ENCODE measurements around the gene KHDRBS2. TPM values are rescaled to one million over a fixed set of nuclear protein-coding genes. Genes with fewer than 3 reads are reported as not detected.

Gene KHDRBS2
- polyA plus RNA-seq, 1 of the 3 experiments (the other 2 are of a cell fraction), result not detected

- H3K4me1 ChIP-seq (ENCODE audit: control insufficient read depth in 1 of 2, insufficient read depth in 2 of 2, low read depth in 1 of 2, low read length in 1 of 2), result no peaks in the 10 kb centered on the region
- H3K9me2 ChIP-seq, result no peaks in the 10 kb centered on the region
- ChIA-PET CTCF (no interaction called here), POLR2A (no interaction called here)
- no peak for DNase-seq
- TF ChIP-seq RCOR1 (IDR thresholded peaks at IDR 0.05; ENCODE audit: low read length) (no peak), FOXJ3 (CRISPR knock-in tag; IDR thresholded peaks at IDR 0.05) (no peak), TAF1 (IDR thresholded peaks at IDR 0.05; ENCODE audit: borderline replicate concordance, low read depth, low read length) (no peak)
- H3F3A ChIP-seq (replicated peaks; ENCODE audit: insufficient read depth), result no peaks in the 10 kb centered on the region
- no peaks in the 10 kb centered on the region for H3K27me3 ChIP-seq (ENCODE audit: insufficient read depth)
- no peak overlapping the region for H2AFZ ChIP-seq (ENCODE audit: low read depth)
- no peaks in the 10 kb centered on the region for H3K36me3 ChIP-seq (replicated peaks in 1 of 2; ENCODE audit: control insufficient read depth in 1 of 2, insufficient read depth in 2 of 2, low read length in 1 of 2)
- no peak overlapping the region for H3K9ac ChIP-seq
- H4K20me1 ChIP-seq (ENCODE audit: insufficient read depth), result no peaks in the 10 kb centered on the region
- H3K4me3 ChIP-seq (ENCODE audit: low read depth in 2 of 2, low read length in 1 of 2), result no peak overlapping the region
- H3K9me3 ChIP-seq, result no peaks in the 10 kb centered on the region
- H3K4me2 ChIP-seq, result no peak overlapping the region
- H3K79me2 ChIP-seq (ENCODE audit: insufficient read depth), result no peaks in the 10 kb centered on the region
- no peak overlapping the region for H3K27ac ChIP-seq (ENCODE audit: low read depth in 2 of 2, low read length in 1 of 2)
- WGBS (ENCODE audit: low lambda C conversion rate), result 10% methylated on average over 3 of the region's 3 CpGs
Measured at GRCh38 chr6:62009445-62009844, 276.6 kb downstream of the KHDRBS2 start.

- H3F3A ChIP-seq (replicated peaks; ENCODE audit: insufficient read depth), result no peaks in the 10 kb centered on the region
- no peak for DNase-seq
- H3K9me2 ChIP-seq, result no peaks in the 10 kb centered on the region
- no peaks in the 10 kb centered on the region for H3K27me3 ChIP-seq (ENCODE audit: insufficient read depth)
- H3K36me3 ChIP-seq (replicated peaks in 1 of 2; ENCODE audit: control insufficient read depth in 1 of 2, insufficient read depth in 2 of 2, low read length in 1 of 2), result no peaks in the 10 kb centered on the region
- no peak overlapping the region for H2AFZ ChIP-seq (ENCODE audit: low read depth)
- ChIA-PET CTCF (no interaction called here), POLR2A (no interaction called here)
- no peak overlapping the region for H3K9ac ChIP-seq
- no peaks in the 10 kb centered on the region for H4K20me1 ChIP-seq (ENCODE audit: insufficient read depth)
- no peak overlapping the region for H3K27ac ChIP-seq (ENCODE audit: low read depth in 2 of 2, low read length in 1 of 2)
- H3K4me3 ChIP-seq (ENCODE audit: low read depth in 2 of 2, low read length in 1 of 2), result no peak overlapping the region
- no peak overlapping the region for H3K4me2 ChIP-seq
- no peaks in the 10 kb centered on the region for H3K4me1 ChIP-seq (ENCODE audit: control insufficient read depth in 1 of 2, insufficient read depth in 2 of 2, low read depth in 1 of 2, low read length in 1 of 2)
- TF ChIP-seq ELF1 (IDR thresholded peaks at IDR 0.05) (no peak), USF2 (IDR thresholded peaks at IDR 0.05; ENCODE audit: borderline replicate concordance, low read depth, low read length) (no peak), CHD2 (IDR thresholded peaks at IDR 0.05; ENCODE audit: low read length, partially characterized antibody) (no peak), TAF1 (IDR thresholded peaks at IDR 0.05; ENCODE audit: borderline replicate concordance, low read depth, low read length) (no peak), MEF2A (IDR thresholded peaks at IDR 0.05; ENCODE audit: borderline replicate concordance, low read depth) (no peak), ZBTB33 (IDR thresholded peaks at IDR 0.05; ENCODE audit: borderline replicate concordance, low read depth) (no peak)
- no peaks in the 10 kb centered on the region for H3K9me3 ChIP-seq
- no peaks in the 10 kb centered on the region for H3K79me2 ChIP-seq (ENCODE audit: insufficient read depth)
Measured at GRCh38 chr6:61989616-61990015, 296.4 kb downstream of the KHDRBS2 start.

- WGBS (ENCODE audit: low lambda C conversion rate), result 0% methylated on average over 1 of the region's 1 CpG
- no peaks in the 10 kb centered on the region for H3K4me1 ChIP-seq (ENCODE audit: control insufficient read depth in 1 of 2, insufficient read depth in 2 of 2, low read depth in 1 of 2, low read length in 1 of 2)
- ChIA-PET CTCF (no interaction called here), POLR2A (no interaction called here)
- DNase-seq, result no peak
- H3K79me2 ChIP-seq (ENCODE audit: insufficient read depth), result no peaks in the 10 kb centered on the region
- no peaks in the 10 kb centered on the region for H3K9me2 ChIP-seq
- no peak overlapping the region for H3K4me2 ChIP-seq
- no peaks in the 10 kb centered on the region for H3K27me3 ChIP-seq (ENCODE audit: insufficient read depth)
- H3F3A ChIP-seq (replicated peaks; ENCODE audit: insufficient read depth), result no peaks in the 10 kb centered on the region
- H3K4me3 ChIP-seq (ENCODE audit: low read depth in 2 of 2, low read length in 1 of 2), result no peak overlapping the region
- H3K9me3 ChIP-seq, result no peaks in the 10 kb centered on the region
- no peak overlapping the region for H3K27ac ChIP-seq (ENCODE audit: low read depth in 2 of 2, low read length in 1 of 2)
- H2AFZ ChIP-seq (ENCODE audit: low read depth), result no peak overlapping the region
- no peaks in the 10 kb centered on the region for H3K36me3 ChIP-seq (replicated peaks in 1 of 2; ENCODE audit: control insufficient read depth in 1 of 2, insufficient read depth in 2 of 2, low read length in 1 of 2)
- H3K9ac ChIP-seq, result no peak overlapping the region
- H4K20me1 ChIP-seq (ENCODE audit: insufficient read depth), result no peaks in the 10 kb centered on the region
- TF ChIP-seq ELF1 (IDR thresholded peaks at IDR 0.05) (no peak), CTCF (IDR thresholded peaks at IDR 0.05) (no peak), PBX3 (IDR thresholded peaks at IDR 0.05) (no peak), IRF3 (IDR thresholded peaks at IDR 0.05; ENCODE audit: low read depth, low read length) (no peak), RCOR1 (IDR thresholded peaks at IDR 0.05; ENCODE audit: low read length) (no peak), RAD21 (IDR thresholded peaks at IDR 0.05; ENCODE audit: low read length) (no peak), MAX (IDR thresholded peaks at IDR 0.05; ENCODE audit: low read depth) (no peak), USF2 (IDR thresholded peaks at IDR 0.05; ENCODE audit: borderline replicate concordance, low read depth, low read length) (no peak)
Measured at GRCh38 chr6:61980622-61981021, 305.4 kb downstream of the KHDRBS2 start.

Measured in SK-N-SH (cell line).